A549 (cell line): Measurements from ENCODE around the gene SLC25A11. TPM values are rescaled to one million over a fixed set of nuclear protein-coding genes. Genes with fewer than 3 reads are reported as not detected.

Experiments
- ATAC-seq, 2 experiments: fragments of 200-7000 bp in 1 of 2; fragments of >200 bp in 1 of 2; cut with Nextera tagmentation in 1 of 2; cut with Tn5 transposase in 1 of 2; 3 replicates each; pipeline versions ENCODE4 v1.8.0 to v1.9.1; 2018 to 2020; ENCODE audit warnings: mild to moderate bottlenecking in 1 of 2, moderate library complexity in 1 of 2
- CTCF ChIA-PET: fragments of 300-600 bp; sonication (Branson Sonifier 250); formaldehyde crosslinking; extraction: SDS; loops from one replicate; lab custom pipeline; 2021; ENCODE audit warnings: antibody characterized with exemption, inconsistent platforms; lab: Yijun Ruan, JAX
- POLR2A ChIA-PET: fragments of 350-600 bp; formaldehyde crosslinking; extraction: SDS; loops from one replicate; lab custom pipeline; 2021; ENCODE audit warnings: antibody characterized with exemption, inconsistent platforms; lab: Yijun Ruan, JAX
- DNase-seq, 2 experiments: peaks; one replicate each; pipeline versions ENCODE4 v3.0.0 to v3.0.0-alpha.2; 2011 to 2016; ENCODE audit warnings: low read depth in 1 of 2, low spot score in 1 of 2
- FAIRE-seq: peaks from 2 replicates; lab custom pipeline; 2011; peaks lifted over from hg19 to GRCh38; lab: Jason Lieb, UNC
- H3K27ac ChIP-seq, 2 experiments: fragments of >200 bp; sonication (Bioruptor Twin); formaldehyde crosslinking; 3 replicates each; pipeline ENCODE4 v1.5.1; 2016 to 2017
- H3K4me1 ChIP-seq: fragments of >200 bp; sonication (Bioruptor Twin); formaldehyde crosslinking; 3 replicates; pipeline ENCODE4 v1.6.1; 2016
- H3K4me2 ChIP-seq: fragments of >200 bp; sonication (Bioruptor Twin); formaldehyde crosslinking; 3 replicates; pipeline ENCODE4 v1.6.1; 2016
- H3K4me3 ChIP-seq: fragments of >200 bp; sonication (Bioruptor Twin); formaldehyde crosslinking; 3 replicates; pipeline ENCODE4 v1.5.1; 2016
- H3K9me3 ChIP-seq: fragments of >200 bp; sonication (Bioruptor Twin); formaldehyde crosslinking; 3 replicates; pipeline ENCODE4 v1.6.1; 2016
- CBX2 ChIP-seq: fragments of 200-600 bp; sonication (generic); IDR thresholded peaks from 2 replicates; pipeline ENCODE4 v1.6.1; 2016; ENCODE audit warnings: low read depth, mild to moderate bottlenecking, borderline replicate concordance
- CHD2 ChIP-seq: fragments of 150-350 bp; IDR thresholded peaks from 2 replicates; pipeline ENCODE4 v1.6.1; 2014; ENCODE audit warnings: low read length; ENCODE audit not compliant: partially characterized antibody
- CHD4 ChIP-seq: fragments of 200-600 bp; sonication (generic); IDR thresholded peaks from 2 replicates; pipeline ENCODE4 v1.6.1; 2016; ENCODE audit warnings: antibody characterized with exemption, mild to moderate bottlenecking, borderline replicate concordance
- EHMT2 ChIP-seq: fragments of 200-600 bp; sonication (generic); IDR thresholded peaks from 2 replicates; pipeline ENCODE4 v1.6.1; 2016; ENCODE audit warnings: antibody characterized with exemption, low read depth, mild to moderate bottlenecking, moderate library complexity
- FOSL2 ChIP-seq, 2 experiments: fragments of 450-650 bp in 1 of 2; fragments of >200 bp in 1 of 2; sonication (Bioruptor Twin) in 1 of 2; formaldehyde crosslinking; IDR thresholded peaks; 2 replicates each; pipeline versions ENCODE4 v1.5.0 to v1.6.1; 2016 to 2020; ENCODE audit warnings: mild to moderate bottlenecking in 1 of 2, moderate library complexity in 1 of 2
- GATA3 ChIP-seq: IDR thresholded peaks from 2 replicates; pipeline ENCODE4 v1.6.1; 2012; ENCODE audit warnings: borderline replicate concordance
- HDAC2 ChIP-seq: fragments of 200-600 bp; sonication (generic); IDR thresholded peaks from 2 replicates; pipeline ENCODE4 v1.6.1; 2016
- HOXA7 ChIP-seq: fragments of 250-450 bp; sonication (Bioruptor Pico); IDR thresholded peaks from 2 replicates; pipeline ENCODE4 v1.5.0; 2020; ENCODE audit warnings: mild to moderate bottlenecking, moderate library complexity
- HOXB13 ChIP-seq: fragments of 250-450 bp; sonication (Bioruptor Pico); IDR thresholded peaks from 2 replicates; pipeline ENCODE4 v1.5.0; 2020; ENCODE audit warnings: low read depth, mild to moderate bottlenecking, moderate library complexity
- JUNB ChIP-seq: fragments of >200 bp; sonication (Bioruptor Twin); formaldehyde crosslinking; IDR thresholded peaks from 2 replicates; pipeline ENCODE4 v1.6.1; 2016
- KDM1A ChIP-seq: fragments of 200-600 bp; sonication (generic); IDR thresholded peaks from 2 replicates; pipeline ENCODE4 v1.6.1; 2016; ENCODE audit warnings: low read depth, mild to moderate bottlenecking
- MAZ ChIP-seq: fragments of 150-350 bp; IDR thresholded peaks from 2 replicates; pipeline ENCODE4 v1.6.1; 2014; ENCODE audit warnings: antibody characterized with exemption, low read depth, low read length, borderline replicate concordance
- MYC ChIP-seq: IDR thresholded peaks from 2 replicates; pipeline ENCODE4 v1.6.1; 2012; ENCODE audit warnings: mild to moderate bottlenecking, inconsistent platforms, low read length, improper control_type of control experiment, borderline replicate concordance
- NFE2L2 ChIP-seq: fragments of 150-350 bp; conservative IDR thresholded peaks from 2 replicates; pipeline ENCODE4 v1.6.1; 2014; ENCODE audit warnings: low read length
- NPAS2 ChIP-seq: fragments of 250-450 bp; sonication (Bioruptor Pico); IDR thresholded peaks from 2 replicates; pipeline ENCODE4 v1.8.0; 2022; ENCODE audit warnings: mild to moderate bottlenecking, moderate library complexity, borderline replicate concordance
- POLR2A ChIP-seq: IDR thresholded peaks from 2 replicates; pipeline ENCODE4 v1.6.1; 2012; ENCODE audit warnings: mild to moderate bottlenecking, low read length
- POLR2AphosphoS2 ChIP-seq: conservative IDR thresholded peaks from 2 replicates; pipeline ENCODE4 v1.6.1; 2012; ENCODE audit warnings: low read length, improper control_type of control experiment, inconsistent platforms
- RAD21 ChIP-seq, 2 experiments: fragments of >200 bp in 1 of 2; sonication (Bioruptor Twin) in 1 of 2; formaldehyde crosslinking in 1 of 2; IDR thresholded peaks in 1 of 2; conservative IDR thresholded peaks in 1 of 2; 2 replicates in 1 of 2; 3 replicates in 1 of 2; pipeline ENCODE4 v1.6.1; 2012 to 2018; ENCODE audit warnings: inconsistent platforms in 1 of 2
- RARB ChIP-seq: fragments of 250-450 bp; sonication (Bioruptor Pico); IDR thresholded peaks from 2 replicates; pipeline ENCODE4 v1.8.0; 2021; ENCODE audit warnings: mild to moderate bottlenecking, moderate library complexity
- RCOR1 ChIP-seq: fragments of 150-350 bp; IDR thresholded peaks from 2 replicates; pipeline ENCODE4 v1.6.1; 2014; ENCODE audit warnings: antibody characterized with exemption, low read length, low read depth
- RFX5 ChIP-seq: fragments of 450-650 bp; IDR thresholded peaks from 2 replicates; pipeline ENCODE4 v1.7.1; 2014; ENCODE audit warnings: antibody characterized with exemption, mild to moderate bottlenecking, moderate library complexity
- RNF2 ChIP-seq: fragments of 200-600 bp; sonication (generic); IDR thresholded peaks from 2 replicates; pipeline ENCODE4 v1.6.1; 2016; ENCODE audit warnings: low read depth, mild to moderate bottlenecking, antibody characterized with exemption, moderate library complexity, borderline replicate concordance
- SREBF2 ChIP-seq: fragments of 450-650 bp; IDR thresholded peaks from 2 replicates; pipeline ENCODE4 v1.6.1; 2014; ENCODE audit warnings: mild to moderate bottlenecking, moderate library complexity
- TFCP2L1 ChIP-seq: fragments of 250-450 bp; sonication (Bioruptor Pico); IDR thresholded peaks from 2 replicates; pipeline ENCODE4 v1.5.0; 2021; ENCODE audit warnings: mild to moderate bottlenecking
- ZC3H11A ChIP-seq: fragments of 450-650 bp; IDR thresholded peaks from 2 replicates; pipeline ENCODE4 v1.6.1; 2014; ENCODE audit warnings: antibody characterized with exemption, mild to moderate bottlenecking
- ZFP36 ChIP-seq: fragments of 450-650 bp; IDR thresholded peaks from 2 replicates; pipeline ENCODE4 v1.6.1; 2014; ENCODE audit warnings: borderline replicate concordance; ENCODE audit not compliant: partially characterized antibody
- ZNF302 ChIP-seq: fragments of 250-450 bp; sonication (Bioruptor Pico); IDR thresholded peaks from 2 replicates; pipeline ENCODE4 v1.9.0; 2021; ENCODE audit warnings: inconsistent platforms, mild to moderate bottlenecking, moderate library complexity
- WGBS: methylation state at CpG from one replicate; pipeline ENCODE4 v1.1.6; 2017; ENCODE audit errors: missing lambda C conversion rate; 5-methylcytosine and 5-hydroxymethylcytosine counted together
- polyA plus RNA-seq, 4 experiments: library from polyadenylated mRNA; depleted of rRNA in 3 of 4; stranded (reverse); fragments of >200 nt; fragmentation: RNase III in 1 of 4; extraction: RNeasy Plus Mini Kit Qiagen cat#74134 plus additional on column Dnase treatment in 1 of 4; gene quantifications; 2 replicates in 3 of 4; 3 replicates in 1 of 4; pipeline ENCODE4 v1.2.3, GENCODE V29; 2011 to 2017
- TF ChIP-seq, protein P1 (sequence below): IDR thresholded peaks from 2 replicates; pipeline ENCODE4 v1.6.1; 2012
- TF ChIP-seq, protein P2 (sequence below): fragments of >200 bp; sonication (Bioruptor Twin); formaldehyde crosslinking; IDR thresholded peaks from 3 replicates; pipeline ENCODE4 v1.6.1; 2016
- TF ChIP-seq, protein P3 (sequence below): fragments of 250-450 bp; sonication (Bioruptor Pico); IDR thresholded peaks from 2 replicates; pipeline ENCODE4 v1.5.0; 2020; ENCODE audit warnings: low read depth, mild to moderate bottlenecking, moderate library complexity
- TF ChIP-seq, protein P4 (sequence below): IDR thresholded peaks from 2 replicates; pipeline ENCODE4 v1.6.1; 2012; ENCODE audit warnings: low read depth, borderline replicate concordance

The SLC25A11 gene
- polyA plus RNA-seq, 2 of the 4 experiments (the other 2 are of a cell fraction), result 60.2 to 69.2 TPM

DNA sequence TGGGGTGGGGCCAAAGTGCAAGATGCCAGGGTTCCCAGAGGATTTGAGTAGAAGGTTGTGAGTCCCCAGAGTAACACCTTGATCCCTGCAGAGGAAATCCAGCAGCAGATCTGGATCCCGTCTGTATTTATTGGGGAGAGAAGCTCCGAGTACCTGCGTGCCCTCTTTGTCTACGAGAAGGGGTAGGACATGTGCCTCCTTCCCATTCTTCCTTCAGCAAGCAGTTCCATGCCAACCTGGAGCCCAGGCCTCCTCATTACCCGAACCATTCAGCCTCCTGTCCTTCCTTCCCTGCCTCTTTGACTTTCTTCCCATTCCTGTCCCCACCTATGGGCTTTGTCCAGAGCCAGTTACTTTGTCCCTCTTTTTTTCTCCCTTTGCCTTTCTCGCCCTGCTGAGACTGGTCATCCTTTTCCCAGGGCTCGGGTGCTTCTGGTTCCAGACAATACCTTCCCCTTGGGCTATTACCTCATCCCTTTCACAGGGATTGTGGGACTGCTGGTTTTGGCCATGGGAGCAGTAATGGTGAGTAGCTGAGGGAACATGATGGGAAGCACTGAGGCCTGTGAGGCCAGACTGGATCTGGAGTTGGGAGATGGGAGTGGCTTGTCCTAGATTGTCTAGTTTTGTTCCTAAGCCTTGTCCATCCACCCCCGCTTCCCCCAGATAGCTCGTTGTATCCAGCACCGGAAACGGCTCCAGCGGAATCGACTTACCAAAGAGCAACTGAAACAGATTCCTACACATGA, 3.1 kb upstream of the SLC25A11 start:
- FAIRE-seq (no peak), ATAC-seq (no peak), DNase-seq (no peak)
- POLR2A ChIA-PET, result interaction anchor here (1.5 kb wide), 1 partner anchor 25 kb away, joined by 3 read pairs; the partner anchor contains the start of gene SPAG7
- Histone ChIP-seq H3K4me3 (no peak overlapping the region), H3K9me3 (no peaks in the 10 kb centered on the region), H3K4me1 (peaks cover 65% of the 10 kb centered on the region), H3K4me2 (0 out of 3 replicates have a peak overlapping the region, but pooled peaks have one; percentile 1), H3K27ac (0 out of 6 replicates have a peak overlapping the region, but pooled peaks of 1 of the 2 experiments have one; percentile 5)
- 85% methylated on average over 13 of the region's 13 CpGs for WGBS
- CTCF ChIA-PET, result interaction anchor here (1.2 to 2.6 kb wide), 5 partner anchors 34 to 45 kb away, joined by 3 to 11 read pairs (median 4); partner anchors contain the start of genes CAMTA2 and CHRNE
- no peak for TF ChIP-seq ZNF302
- TF ChIP-seq KDM1A, result no peak
- TF ChIP-seq RAD21 (conservative IDR thresholded peaks at IDR 0.05 in 1 of 2, IDR thresholded peaks at IDR 0.05 in 1 of 2), result no peak
- no peak for TF ChIP-seq MYC
- no peak for TF ChIP-seq EHMT2
- TF ChIP-seq JUNB, result no peak
- TF ChIP-seq, protein P1, sequence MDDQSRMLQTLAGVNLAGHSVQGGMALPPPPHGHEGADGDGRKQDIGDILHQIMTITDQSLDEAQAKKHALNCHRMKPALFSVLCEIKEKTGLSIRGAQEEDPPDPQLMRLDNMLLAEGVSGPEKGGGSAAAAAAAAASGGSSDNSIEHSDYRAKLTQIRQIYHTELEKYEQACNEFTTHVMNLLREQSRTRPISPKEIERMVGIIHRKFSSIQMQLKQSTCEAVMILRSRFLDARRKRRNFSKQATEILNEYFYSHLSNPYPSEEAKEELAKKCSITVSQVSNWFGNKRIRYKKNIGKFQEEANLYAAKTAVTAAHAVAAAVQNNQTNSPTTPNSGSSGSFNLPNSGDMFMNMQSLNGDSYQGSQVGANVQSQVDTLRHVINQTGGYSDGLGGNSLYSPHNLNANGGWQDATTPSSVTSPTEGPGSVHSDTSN, result no peak
- no peak; the same call in 1 of the 2 replicates for TF ChIP-seq POLR2AphosphoS2
- TF ChIP-seq FOSL2 (IDR thresholded peaks at IDR 0.05), result no peak
- TF ChIP-seq FOSL2 (CRISPR knock-in tag; IDR thresholded peaks at IDR 0.05), result no peak
- no peak for TF ChIP-seq HOXB13 (CRISPR knock-in tag)
- TF ChIP-seq RCOR1, result no peak
- TF ChIP-seq ZFP36, result no peak
- TF ChIP-seq HOXA7 (CRISPR knock-in tag), result peak; percentile 30; the same call in 1 of the 2 replicates
- no peak for TF ChIP-seq NPAS2 (CRISPR knock-in tag)
- peak; percentile 43; the same call in 1 of the 2 replicates for TF ChIP-seq TFCP2L1 (CRISPR knock-in tag)
- no peak for TF ChIP-seq POLR2A
- no peak for TF ChIP-seq HDAC2
- no peak for TF ChIP-seq SREBF2
- TF ChIP-seq, protein P2, sequence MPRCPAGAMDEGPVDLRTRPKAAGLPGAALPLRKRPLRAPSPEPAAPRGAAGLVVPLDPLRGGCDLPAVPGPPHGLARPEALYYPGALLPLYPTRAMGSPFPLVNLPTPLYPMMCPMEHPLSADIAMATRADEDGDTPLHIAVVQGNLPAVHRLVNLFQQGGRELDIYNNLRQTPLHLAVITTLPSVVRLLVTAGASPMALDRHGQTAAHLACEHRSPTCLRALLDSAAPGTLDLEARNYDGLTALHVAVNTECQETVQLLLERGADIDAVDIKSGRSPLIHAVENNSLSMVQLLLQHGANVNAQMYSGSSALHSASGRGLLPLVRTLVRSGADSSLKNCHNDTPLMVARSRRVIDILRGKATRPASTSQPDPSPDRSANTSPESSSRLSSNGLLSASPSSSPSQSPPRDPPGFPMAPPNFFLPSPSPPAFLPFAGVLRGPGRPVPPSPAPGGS, result 0 out of 3 replicates have a peak, but pooled peaks have one; percentile 20
- no peak for TF ChIP-seq GATA3
- TF ChIP-seq CHD4, result no peak
- no peak for TF ChIP-seq RFX5
- no peak for TF ChIP-seq CBX2
- TF ChIP-seq, protein P3, sequence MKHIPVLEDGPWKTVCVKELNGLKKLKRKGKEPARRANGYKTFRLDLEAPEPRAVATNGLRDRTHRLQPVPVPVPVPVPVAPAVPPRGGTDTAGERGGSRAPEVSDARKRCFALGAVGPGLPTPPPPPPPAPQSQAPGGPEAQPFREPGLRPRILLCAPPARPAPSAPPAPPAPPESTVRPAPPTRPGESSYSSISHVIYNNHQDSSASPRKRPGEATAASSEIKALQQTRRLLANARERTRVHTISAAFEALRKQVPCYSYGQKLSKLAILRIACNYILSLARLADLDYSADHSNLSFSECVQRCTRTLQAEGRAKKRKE (CRISPR knock-in tag), result no peak

DNA sequence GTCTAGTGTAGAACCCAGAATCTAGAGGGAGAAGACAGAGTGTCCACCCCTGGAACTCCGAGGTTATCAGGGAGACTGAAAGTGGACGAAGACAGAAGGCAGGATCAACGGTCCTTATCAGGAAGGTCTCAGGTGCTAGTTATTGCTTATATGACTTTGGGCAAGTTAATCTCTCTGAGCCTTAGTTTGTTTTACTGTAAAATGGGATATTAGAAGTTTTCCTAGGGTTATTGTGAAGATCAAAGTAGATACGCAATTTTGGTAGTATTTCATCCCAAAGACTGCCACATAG, 1.4 kb upstream of the SLC25A11 start:
- peak overlapping the region; percentile 89 to 93 for H3K27ac ChIP-seq
- peak overlapping the region; percentile 85 for H3K4me3 ChIP-seq
- no peak for ATAC-seq
- H3K4me2 ChIP-seq, result peak overlapping the region; percentile 90
- H3K4me1 ChIP-seq, result peaks cover 62% of the 10 kb centered on the region
- ChIA-PET POLR2A (interaction anchor here (3.2 kb wide), 1 partner anchor 25 kb away, joined by 83 read pairs; the partner anchor contains the start of gene SPAG7), CTCF (interaction anchor here (2.9 to 3.5 kb wide), 3 partner anchors 31 to 47 kb away, joined by 14 to 33 read pairs (median 15); partner anchors contain the start of gene CAMTA2)
- no peaks in the 10 kb centered on the region for H3K9me3 ChIP-seq
- FAIRE-seq, result no peak
- no peak for DNase-seq
- WGBS, result 25% methylated on average over 4 of the region's 4 CpGs
- TF ChIP-seq RARB, result no peak
- no peak for TF ChIP-seq NFE2L2
- TF ChIP-seq RNF2, result no peak
- no peak for TF ChIP-seq ZC3H11A
- no peak for TF ChIP-seq MAZ
- TF ChIP-seq, protein P1, result 0 out of 2 replicates have a peak, but pooled peaks have one; percentile 2
- TF ChIP-seq, protein P2, result no peak
- no peak for TF ChIP-seq ZFP36
- TF ChIP-seq CHD2, result no peak
- TF ChIP-seq, protein P4, sequence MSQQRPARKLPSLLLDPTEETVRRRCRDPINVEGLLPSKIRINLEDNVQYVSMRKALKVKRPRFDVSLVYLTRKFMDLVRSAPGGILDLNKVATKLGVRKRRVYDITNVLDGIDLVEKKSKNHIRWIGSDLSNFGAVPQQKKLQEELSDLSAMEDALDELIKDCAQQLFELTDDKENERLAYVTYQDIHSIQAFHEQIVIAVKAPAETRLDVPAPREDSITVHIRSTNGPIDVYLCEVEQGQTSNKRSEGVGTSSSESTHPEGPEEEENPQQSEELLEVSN, result 0 out of 2 replicates have a peak, but pooled peaks have one; percentile 6
